ENCODE measurements around the gene C9orf153. TPM values are rescaled to one million over a fixed set of nuclear protein-coding genes. Genes with fewer than 3 reads are reported as not detected.
A peak's percentile ranks its signal among the peaks of the same experiment; 100 is the strongest.

The C9orf153 gene
- total RNA-seq, 4 donors from 2014 or later = 0.33 to 0.46 TPM; not detected in 2

- DNase-seq (ENCODE audit: extremely low spot score) = no peak
- Histone ChIP-seq H3K4me3 (no peak overlapping the region), H3K36me3 (peaks cover 0 to 62% (median 32%) of the 10 kb centered on the region in 4 donors), H3K4me1 (no peaks in the 10 kb centered on the region), H3K27ac (replicated peaks in 1 of 4) (no peak overlapping the region), H3K27me3 (no peaks in the 10 kb centered on the region), H3K9me3 (no peaks in the 10 kb centered on the region)
- intact Hi-C loops (cut with DNase I) = no loop called here
- TF ChIP-seq POLR2A (IDR thresholded peaks at IDR 0.05; ENCODE audit: low read depth) (no peak), EP300 (IDR thresholded peaks at IDR 0.05) (no peak), CTCF (IDR thresholded peaks at IDR 0.05) (no peak), POLR2AphosphoS5 (IDR thresholded peaks at IDR 0.05) (peak in 1 of 2 donors; percentile 3)
- WGBS = 65% methylated on average over 4 of the region's 4 CpGs
Measured at GRCh38 chr9:86262492-86262891, 3.0 kb upstream of the C9orf153 start.

GRCh38 chr9:86257391-86257790 lies 2.1 kb downstream of the C9orf153 start:
- Histone ChIP-seq H3K27ac (replicated peaks in 1 of 4) (no peak overlapping the region), H3K4me3 (no peak overlapping the region), H3K27me3 (no peaks in the 10 kb centered on the region), H3K9me3 (no peaks in the 10 kb centered on the region), H3K36me3 (peaks cover 0 to 26% (median 7%) of the 10 kb centered on the region in 4 donors), H3K4me1 (no peaks in the 10 kb centered on the region)
- intact Hi-C loops (cut with DNase I) = no loop called here
- peak; percentile 78 for DNase-seq (ENCODE audit: extremely low spot score)
- WGBS = 87% methylated on average over 2 of the region's 2 CpGs
- TF ChIP-seq CTCF (IDR thresholded peaks at IDR 0.05) (no peak), POLR2A (IDR thresholded peaks at IDR 0.05; ENCODE audit: low read depth) (no peak), EP300 (IDR thresholded peaks at IDR 0.05) (no peak), POLR2AphosphoS5 (IDR thresholded peaks at IDR 0.05) (no peak)

- no peak overlapping the region for H3K27ac ChIP-seq (replicated peaks in 1 of 4)
- no peaks in the 10 kb centered on the region for H3K27me3 ChIP-seq
- H3K36me3 ChIP-seq = peaks cover 0 to 19% (median 4%) of the 10 kb centered on the region in 4 donors
- H3K4me3 ChIP-seq = no peak overlapping the region
- WGBS = 87% methylated on average over 3 of the region's 3 CpGs
- no peaks in the 10 kb centered on the region for H3K9me3 ChIP-seq
- no peak for DNase-seq (ENCODE audit: extremely low spot score)
- intact Hi-C loops (cut with DNase I) = no loop called here
- H3K4me1 ChIP-seq = no peaks in the 10 kb centered on the region
- TF ChIP-seq EP300 (IDR thresholded peaks at IDR 0.05) = no peak
- TF ChIP-seq POLR2A (IDR thresholded peaks at IDR 0.05; ENCODE audit: low read depth) = no peak
- TF ChIP-seq CTCF (IDR thresholded peaks at IDR 0.05) = no peak
- no peak for TF ChIP-seq POLR2AphosphoS5 (IDR thresholded peaks at IDR 0.05)
Measured at GRCh38 chr9:86256653-86257052, 2.8 kb downstream of the C9orf153 start.

- H3K27me3 ChIP-seq = no peaks in the 10 kb centered on the region
- H3K9me3 ChIP-seq = no peaks in the 10 kb centered on the region
- no peak overlapping the region for H3K27ac ChIP-seq (replicated peaks in 1 of 4)
- no peak overlapping the region for H3K4me3 ChIP-seq
- peak; percentile 12 for DNase-seq (ENCODE audit: extremely low spot score)
- WGBS = 93% methylated on average over 3 of the region's 3 CpGs
- H3K4me1 ChIP-seq = no peaks in the 10 kb centered on the region
- intact Hi-C loops (cut with DNase I) = no loop called here
- TF ChIP-seq CTCF (IDR thresholded peaks at IDR 0.05) (no peak), EP300 (IDR thresholded peaks at IDR 0.05) (no peak), POLR2A (IDR thresholded peaks at IDR 0.05; ENCODE audit: low read depth) (no peak), POLR2AphosphoS5 (IDR thresholded peaks at IDR 0.05) (no peak)
- H3K36me3 ChIP-seq = no peaks in the 10 kb centered on the region
Measured at GRCh38 chr9:86253577-86253976, 5.9 kb downstream of the C9orf153 start.

- WGBS = 97% methylated on average over 1 of the region's 1 CpG
- Histone ChIP-seq H3K4me3 (no peak overlapping the region), H3K36me3 (no peaks in the 10 kb centered on the region), H3K4me1 (no peaks in the 10 kb centered on the region), H3K27ac (replicated peaks in 1 of 4) (no peak overlapping the region), H3K27me3 (no peaks in the 10 kb centered on the region), H3K9me3 (no peaks in the 10 kb centered on the region)
- intact Hi-C loops (cut with DNase I) = no loop called here
- no peak for TF ChIP-seq POLR2A (IDR thresholded peaks at IDR 0.05; ENCODE audit: low read depth)
- TF ChIP-seq EP300 (IDR thresholded peaks at IDR 0.05) = no peak
- TF ChIP-seq CTCF (IDR thresholded peaks at IDR 0.05) = no peak
- no peak for TF ChIP-seq POLR2AphosphoS5 (IDR thresholded peaks at IDR 0.05)
- no peak for DNase-seq (ENCODE audit: extremely low spot score)
Measured at GRCh38 chr9:86252870-86253269, 6.6 kb downstream of the C9orf153 start.
